GM12878 (cell line): ENCODE data around the gene ADRA2C. TPM values are rescaled to one million over a fixed set of nuclear protein-coding genes. Genes with fewer than 3 reads are reported as not detected.

Source experiments
- ATAC-seq: fragments of 200-7000 bp; cut with Tn5 transposase; 3 replicates; pipeline ENCODE4 v1.9.1; 2020; ENCODE audit warnings: mild to moderate bottlenecking, moderate library complexity
- BruUV-seq: library from RNA; stranded (reverse); fragments of 400-500 nt; replicated peaks from 2 replicates; lab custom pipeline; 2021; lab: Mats Ljungman, UMichigan
- CTCF ChIA-PET: fragments of 300-600 bp; sonication (Branson Sonifier 250); formaldehyde crosslinking; extraction: SDS; loops from one replicate; lab custom pipeline; 2021; ENCODE audit warnings: inconsistent platforms; lab: Yijun Ruan, JAX
- POLR2A ChIA-PET: fragments of 350-600 bp; formaldehyde crosslinking; extraction: SDS; loops from one replicate; lab custom pipeline; 2021; ENCODE audit warnings: inconsistent platforms; lab: Charles Lee
- RAD21 ChIA-PET: fragments of 300-600 bp; sonication (Branson Sonifier 250); formaldehyde crosslinking; loops from one replicate; lab custom pipeline; 2023; ENCODE audit warnings: antibody characterized with exemption; ENCODE audit not compliant: unreplicated experiment; lab: Charles Lee
- SMC1A ChIA-PET: fragments of 300-600 bp; sonication (Branson Sonifier 250); formaldehyde crosslinking; loops from one replicate; lab custom pipeline; 2023; ENCODE audit not compliant: unreplicated experiment, uncharacterized antibody; lab: Charles Lee
- DNase-seq: peaks from one replicate; pipeline ENCODE4 v3.0.0-alpha.2; 2011; ENCODE audit warnings: low read depth, low spot score
- FAIRE-seq: peaks from 3 replicates; lab custom pipeline; 2011; peaks lifted over from hg19 to GRCh38; lab: Jason Lieb, UNC
- H2AFZ ChIP-seq: 2 replicates; pipeline ENCODE4 v1.6.0; 2011; ENCODE audit warnings: low read depth, low read length, control low read depth; ENCODE audit not compliant: control insufficient read depth
- H3K27ac ChIP-seq: 2 replicates; pipeline ENCODE4 v1.5.1; 2011; ENCODE audit warnings: control low read depth; ENCODE audit not compliant: control insufficient read depth, insufficient read depth
- H3K27me3 ChIP-seq, 2 experiments: replicated peaks in 1 of 2; 2 replicates each; pipeline versions ENCODE4 v1.6.0 to v1.6.1; 2011; ENCODE audit warnings: low read length in 1 of 2; ENCODE audit not compliant: control insufficient read depth in 2 of 2, insufficient read depth in 2 of 2
- H3K36me3 ChIP-seq, 2 experiments: 2 replicates each; pipeline ENCODE4 v1.5.1; 2011; ENCODE audit warnings: low read length in 1 of 2; ENCODE audit not compliant: control insufficient read depth in 2 of 2, insufficient read depth in 2 of 2
- H3K4me1 ChIP-seq: 2 replicates; pipeline ENCODE4 v1.6.1; 2011; ENCODE audit warnings: mild to moderate bottlenecking, low read length, moderate library complexity, mixed read lengths; ENCODE audit not compliant: control insufficient read depth, insufficient read depth
- H3K4me2 ChIP-seq: 2 replicates; pipeline ENCODE4 v1.6.0; 2011; ENCODE audit warnings: control low read depth; ENCODE audit not compliant: control insufficient read depth, insufficient read depth
- H3K4me3 ChIP-seq: fragments of 200-600 bp; sonication (generic); 2 replicates; pipeline ENCODE4 v1.5.1; 2016
- H3K79me2 ChIP-seq: 2 replicates; pipeline ENCODE4 v1.6.0; 2011; ENCODE audit warnings: low read length; ENCODE audit not compliant: control insufficient read depth, insufficient read depth
- H3K9ac ChIP-seq: 2 replicates; pipeline ENCODE4 v1.8.0; 2011; ENCODE audit warnings: low read length, control low read depth, mixed read lengths; ENCODE audit not compliant: control insufficient read depth, insufficient read depth
- H3K9me3 ChIP-seq: replicated peaks from 3 replicates; pipeline ENCODE4 v1.5.1; 2011; ENCODE audit warnings: mild to moderate bottlenecking, low read length; ENCODE audit not compliant: control insufficient read depth, insufficient read depth
- H4K20me1 ChIP-seq: 2 replicates; pipeline ENCODE4 v1.6.0; 2011; ENCODE audit not compliant: control insufficient read depth, insufficient read depth
- BHLHE40 ChIP-seq, 2 experiments: fragments of 450-650 bp in 1 of 2; IDR thresholded peaks; 2 replicates each; pipeline ENCODE4 v1.6.1; 2011 to 2017; ENCODE audit warnings: low read depth in 2 of 2, borderline replicate concordance in 1 of 2, improper control_type of control experiment in 1 of 2, low read length in 1 of 2, mild to moderate bottlenecking in 1 of 2
- CHD2 ChIP-seq: IDR thresholded peaks from 2 replicates; pipeline ENCODE4 v1.6.1; 2011; ENCODE audit warnings: low read depth, low read length, improper control_type of control experiment, borderline replicate concordance
- HCFC1 ChIP-seq: fragments of 150-350 bp; IDR thresholded peaks from 2 replicates; pipeline ENCODE4 v1.6.1; 2014; ENCODE audit warnings: low read length
- SP1 ChIP-seq: IDR thresholded peaks from one replicate; pipeline ENCODE4 v1.6.1; 2011; ENCODE audit warnings: low read depth, low read length
- SUPT20H ChIP-seq: IDR thresholded peaks from 2 replicates; pipeline ENCODE4 v1.6.1; 2011; ENCODE audit warnings: low read depth, mild to moderate bottlenecking, low read length, moderate library complexity, borderline replicate concordance; ENCODE audit not compliant: control insufficient read depth
- TAF1 ChIP-seq: IDR thresholded peaks from 2 replicates; pipeline ENCODE4 v1.6.1; 2011; ENCODE audit warnings: mild to moderate bottlenecking, low read depth, low read length, borderline replicate concordance
- TCF12 ChIP-seq: IDR thresholded peaks from 2 replicates; pipeline ENCODE4 v1.6.1; 2011; ENCODE audit warnings: low read depth, mild to moderate bottlenecking, low read length
- TCF7 ChIP-seq: IDR thresholded peaks from 2 replicates; pipeline ENCODE4 v1.6.1; 2014; ENCODE audit warnings: antibody characterized with exemption, borderline replicate concordance
- whole genome bisulfite sequencing: methylation state at CpG from one replicate; pipeline ENCODE4 v1.1.6; 2016; ENCODE audit warnings: low lambda C conversion rate; ENCODE audit not compliant: insufficient replicate concordance, insufficient coverage; ENCODE audit errors: missing lambda C conversion rate; 5-methylcytosine and 5-hydroxymethylcytosine counted together
- in situ Hi-C: fragments of 300-500 bp; cut with MboI; formaldehyde crosslinking; loops from 9 replicates; pipeline ENCODE4 v1.14.3; 2018; ENCODE audit warnings: mixed read lengths
- intact Hi-C: fragments of 100-400 bp; cut with micrococcal nuclease; formaldehyde crosslinking; loops from one replicate; pipeline ENCODE4 v1.14.2; 2022; ENCODE audit not compliant: unreplicated experiment
- polyA plus RNA-seq, 11 experiments: library from polyadenylated mRNA; depleted of rRNA in 4 of 11; unstranded in 6 of 11; stranded (reverse) in 5 of 11; fragments of >200 nt; fragmentation: Nextera tagmentation in 4 of 11; fragmentation: Illumina TruSeq in 1 of 11; extraction: Ambion mirVana in 4 of 11; extraction: Trizol in 1 of 11; gene quantifications; 1 replicate in 1 of 11; 2 replicates in 10 of 11; pipeline versions ENCODE4 v1.2.1 to v1.2.3, GENCODE V29; 2011 to 2016; ENCODE audit warnings: inconsistent platforms in 2 of 11, missing spikeins in 2 of 11, low read depth in 1 of 11
- total RNA-seq, 4 experiments: library from RNA; depleted of rRNA in 3 of 4; stranded (reverse); fragments of >200 nt in 3 of 4; fragmentation: Illumina TruSeq in 1 of 4; extraction: Trizol in 1 of 4; gene quantifications; 2 replicates each; pipeline versions ENCODE4 v1.2.1 to v1.2.3, GENCODE V29; 2013 to 2021

The ADRA2C gene
- total and polyA plus RNA-seq, 10 of the 15 experiments (the other 5 are each of a cell fraction or from before 2014, with no cell fraction given) = 0.15 TPM; not detected in 9

- no peak for TF ChIP-seq TCF7
Measured at GRCh38 chr4:3722446-3723231, 43.5 kb upstream of the ADRA2C start (continued).

DNA sequence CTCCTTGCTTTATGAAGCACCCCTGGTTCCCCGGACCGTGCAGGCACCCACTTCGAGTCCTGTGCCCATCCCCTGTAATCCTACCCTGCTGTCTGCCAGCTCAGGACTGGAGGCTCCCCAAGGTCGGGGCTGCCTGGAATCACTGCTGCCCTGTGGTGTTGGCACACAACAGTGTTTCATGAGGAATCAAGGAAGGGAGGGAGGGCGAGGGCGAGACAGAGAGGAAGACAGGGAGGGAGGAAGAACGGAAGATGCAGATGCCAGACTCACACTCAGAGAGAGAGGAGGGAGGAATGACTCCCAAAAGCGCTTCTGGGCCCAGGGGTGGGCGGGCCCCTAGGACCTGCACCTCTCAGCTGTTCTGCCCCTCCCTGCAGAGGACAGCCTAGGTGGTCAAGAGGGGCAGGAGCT lies 42.9 kb upstream of the ADRA2C start:
- no peaks in the 10 kb centered on the region for H3K36me3 ChIP-seq
- DNase-seq (no peak), FAIRE-seq (no peak)
- H3K4me1 ChIP-seq = no peaks in the 10 kb centered on the region
- in situ Hi-C loops = no loop called here
- WGBS = 21% methylated on average over 9 of the region's 9 CpGs
- no peaks in the 10 kb centered on the region; the same call in 2 of the 3 replicates for H3K9me3 ChIP-seq
- no peak for TF ChIP-seq BHLHE40 (IDR thresholded peaks at IDR 0.05; ENCODE audit: borderline replicate concordance in 1 of 2, low read depth in 2 of 2, low read length in 1 of 2)
- no peak for TF ChIP-seq CHD2
- no peak for TF ChIP-seq TCF12
- no peak for TF ChIP-seq TAF1
- no peak for TF ChIP-seq SP1
- TF ChIP-seq HCFC1 = no peak
- TF ChIP-seq SUPT20H = no peak
- TF ChIP-seq, all 136 proteins: peak for 0
- intact Hi-C loops = no loop called here
- H3K79me2 ChIP-seq = no peaks in the 10 kb centered on the region
- RAD21 ChIA-PET = no interaction called here
- H3K27ac ChIP-seq = no peak overlapping the region
- no TSS peak for BruUV-seq
- H4K20me1 ChIP-seq = no peaks in the 10 kb centered on the region
- CTCF ChIA-PET = no interaction called here
- no peak for ATAC-seq
- no peak overlapping the region for H3K9ac ChIP-seq
- no peak overlapping the region for H2AFZ ChIP-seq
- no peak overlapping the region for H3K4me3 ChIP-seq
- SMC1A ChIA-PET = no interaction called here
- H3K27me3 ChIP-seq = no peaks in the 10 kb centered on the region; a peak in 2 of 4 replicates
- POLR2A ChIA-PET = no interaction called here
- no peak overlapping the region for H3K4me2 ChIP-seq
